ENCODE measurements around the gene FOXA1. TPM values are rescaled to one million over a fixed set of nuclear protein-coding genes. Genes with fewer than 3 reads are reported as not detected.

The FOXA1 gene
- total and polyA plus RNA-seq, 4 donors = 14.3 to 67.2 (median 23.6) TPM

GRCh38 chr14:37566811-37567371, 28.2 kb downstream of the FOXA1 start:
- Histone ChIP-seq H3K36me3 (ENCODE audit: control insufficient read depth in 4 of 4, insufficient read depth in 4 of 4, low read length in 4 of 4) (no peaks in the 10 kb centered on the region), H3K27me3 (ENCODE audit: control insufficient read depth in 3 of 3, insufficient read depth in 3 of 3, low read length in 2 of 3) (no peaks in the 10 kb centered on the region), H3K4me1 (ENCODE audit: control insufficient read depth in 5 of 5, insufficient read depth in 5 of 5, low read length in 5 of 5) (no peaks in the 10 kb centered on the region), H3K27ac (ENCODE audit: low read depth in 1 of 2, low read length in 1 of 2) (no peak overlapping the region), H3K4me3 (no peak overlapping the region), H3K9ac (ENCODE audit: insufficient read depth in 1 of 2, low read length in 2 of 2) (no peak overlapping the region), H3K9me3 (ENCODE audit: control insufficient read depth in 4 of 4, insufficient read depth in 3 of 4, low read length in 3 of 4) (no peaks in the 10 kb centered on the region)
- ATAC-seq (ENCODE audit: insufficient read depth, low FRiP score) (peak; percentile 44), DNase-seq (peak in 1 of 3 donors; percentile 45)
- WGBS, 2 donors = 39 to 52% methylated on average over 3 of the region's 3 CpGs
- TF ChIP-seq, protein P1, sequence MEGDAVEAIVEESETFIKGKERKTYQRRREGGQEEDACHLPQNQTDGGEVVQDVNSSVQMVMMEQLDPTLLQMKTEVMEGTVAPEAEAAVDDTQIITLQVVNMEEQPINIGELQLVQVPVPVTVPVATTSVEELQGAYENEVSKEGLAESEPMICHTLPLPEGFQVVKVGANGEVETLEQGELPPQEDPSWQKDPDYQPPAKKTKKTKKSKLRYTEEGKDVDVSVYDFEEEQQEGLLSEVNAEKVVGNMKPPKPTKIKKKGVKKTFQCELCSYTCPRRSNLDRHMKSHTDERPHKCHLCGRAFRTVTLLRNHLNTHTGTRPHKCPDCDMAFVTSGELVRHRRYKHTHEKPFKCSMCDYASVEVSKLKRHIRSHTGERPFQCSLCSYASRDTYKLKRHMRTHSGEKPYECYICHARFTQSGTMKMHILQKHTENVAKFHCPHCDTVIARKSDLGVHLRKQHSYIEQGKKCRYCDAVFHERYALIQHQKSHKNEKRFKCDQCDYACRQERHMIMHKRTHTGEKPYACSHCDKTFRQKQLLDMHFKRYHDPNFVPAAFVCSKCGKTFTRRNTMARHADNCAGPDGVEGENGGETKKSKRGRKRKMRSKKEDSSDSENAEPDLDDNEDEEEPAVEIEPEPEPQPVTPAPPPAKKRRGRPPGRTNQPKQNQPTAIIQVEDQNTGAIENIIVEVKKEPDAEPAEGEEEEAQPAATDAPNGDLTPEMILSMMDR (IDR thresholded peaks at IDR 0.05; ENCODE audit: control extremely low read depth, extremely low read depth) = no peak

DNA sequence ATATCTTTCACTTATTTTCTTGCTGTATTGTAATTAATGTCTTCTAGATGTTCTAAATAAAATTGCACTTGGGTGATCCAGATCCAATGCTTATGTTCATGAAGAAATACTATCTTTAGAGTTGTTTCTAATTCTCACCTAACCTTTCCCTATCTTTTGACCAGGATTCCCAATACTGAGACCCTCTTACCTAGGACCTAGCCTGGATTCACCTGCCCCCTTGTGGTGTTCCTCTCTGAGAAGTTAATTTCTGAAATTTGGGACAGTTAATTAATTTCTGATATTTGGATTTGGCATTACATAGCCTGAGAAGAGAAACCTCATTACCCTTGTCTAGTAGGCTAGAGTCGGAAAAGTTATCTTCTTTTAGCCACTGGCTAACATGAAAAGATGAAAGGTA, 29.5 kb downstream of the FOXA1 start:
- 79 to 90% methylated on average over 1 of the region's 1 CpG for WGBS, 2 donors
- H3K4me3 ChIP-seq = no peak overlapping the region
- no peaks in the 10 kb centered on the region for H3K9me3 ChIP-seq (ENCODE audit: control insufficient read depth in 4 of 4, insufficient read depth in 3 of 4, low read length in 3 of 4)
- ATAC-seq (ENCODE audit: insufficient read depth, low FRiP score) (no peak), DNase-seq (no peak)
- no peak overlapping the region for H3K9ac ChIP-seq (ENCODE audit: insufficient read depth in 1 of 2, low read length in 2 of 2)
- no peaks in the 10 kb centered on the region for H3K27me3 ChIP-seq (ENCODE audit: control insufficient read depth in 3 of 3, insufficient read depth in 3 of 3, low read length in 2 of 3)
- no peak overlapping the region for H3K27ac ChIP-seq (ENCODE audit: low read depth in 1 of 2, low read length in 1 of 2)
- TF ChIP-seq, protein P1 (IDR thresholded peaks at IDR 0.05; ENCODE audit: control extremely low read depth, extremely low read depth) = no peak
- no peaks in the 10 kb centered on the region for H3K4me1 ChIP-seq (ENCODE audit: control insufficient read depth in 5 of 5, insufficient read depth in 5 of 5, low read length in 5 of 5)
- H3K36me3 ChIP-seq (ENCODE audit: control insufficient read depth in 4 of 4, insufficient read depth in 4 of 4, low read length in 4 of 4) = no peaks in the 10 kb centered on the region

GRCh38 chr14:37563189-37563588, 31.9 kb downstream of the FOXA1 start:
- Histone ChIP-seq H3K27me3 (ENCODE audit: control insufficient read depth in 3 of 3, insufficient read depth in 3 of 3, low read length in 2 of 3) (no peaks in the 10 kb centered on the region), H3K27ac (ENCODE audit: low read depth in 1 of 2, low read length in 1 of 2) (no peak overlapping the region), H3K9me3 (ENCODE audit: control insufficient read depth in 4 of 4, insufficient read depth in 3 of 4, low read length in 3 of 4) (no peaks in the 10 kb centered on the region), H3K36me3 (ENCODE audit: control insufficient read depth in 4 of 4, insufficient read depth in 4 of 4, low read length in 4 of 4) (no peaks in the 10 kb centered on the region), H3K9ac (ENCODE audit: insufficient read depth in 1 of 2, low read length in 2 of 2) (no peak overlapping the region), H3K4me1 (ENCODE audit: control insufficient read depth in 5 of 5, insufficient read depth in 5 of 5, low read length in 5 of 5) (no peaks in the 10 kb centered on the region), H3K4me3 (no peak overlapping the region)
- no peak for DNase-seq
- 86 to 88% methylated on average over 2 of the region's 2 CpGs for WGBS, 2 donors
- TF ChIP-seq, protein P1 (IDR thresholded peaks at IDR 0.05; ENCODE audit: control extremely low read depth, extremely low read depth) = no peak
- no peak for ATAC-seq (ENCODE audit: insufficient read depth, low FRiP score)

DNA sequence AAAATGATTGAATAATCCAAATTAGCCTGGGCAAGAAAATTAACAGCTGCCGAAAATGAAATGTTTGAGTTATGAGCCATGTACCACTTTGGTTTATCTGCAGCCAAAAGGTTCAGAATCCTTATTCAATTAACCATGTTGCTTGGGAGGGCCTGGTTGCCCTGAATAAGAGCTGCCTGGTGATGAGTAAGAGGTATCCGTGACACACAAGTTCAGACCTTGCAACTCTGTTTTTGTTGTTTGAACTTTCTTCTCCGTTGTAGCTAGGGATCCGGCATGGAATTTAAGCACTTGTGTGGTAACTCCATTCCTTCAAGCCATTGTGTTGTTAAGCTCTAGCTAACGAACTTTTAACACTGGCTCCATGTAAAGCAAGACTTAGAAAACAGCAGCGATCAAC, 35.7 kb downstream of the FOXA1 start:
- Histone ChIP-seq H3K9ac (ENCODE audit: insufficient read depth in 1 of 2, low read length in 2 of 2) (no peak overlapping the region), H3K4me3 (no peak overlapping the region), H3K27ac (ENCODE audit: low read depth in 1 of 2, low read length in 1 of 2) (no peak overlapping the region), H3K9me3 (ENCODE audit: control insufficient read depth in 4 of 4, insufficient read depth in 3 of 4, low read length in 3 of 4) (no peaks in the 10 kb centered on the region), H3K36me3 (ENCODE audit: control insufficient read depth in 4 of 4, insufficient read depth in 4 of 4, low read length in 4 of 4) (no peaks in the 10 kb centered on the region), H3K27me3 (ENCODE audit: control insufficient read depth in 3 of 3, insufficient read depth in 3 of 3, low read length in 2 of 3) (no peaks in the 10 kb centered on the region), H3K4me1 (ENCODE audit: control insufficient read depth in 5 of 5, insufficient read depth in 5 of 5, low read length in 5 of 5) (no peaks in the 10 kb centered on the region)
- DNase-seq = no peak
- WGBS, 2 donors = 86 to 90% methylated on average over 6 of the region's 6 CpGs
- no peak for ATAC-seq (ENCODE audit: insufficient read depth, low FRiP score)
- TF ChIP-seq, protein P1 (IDR thresholded peaks at IDR 0.05; ENCODE audit: control extremely low read depth, extremely low read depth) = no peak

All from lung (tissue), 12 donors.